Right atrium auricular region (tissue), 2 donors: ENCODE results near the gene MTHFD2L. TPM values are rescaled to one million over a fixed set of nuclear protein-coding genes. Genes with fewer than 3 reads are reported as not detected.

Experiments used
- DNase-seq: peaks from one replicate; pipeline ENCODE4 v3.0.0-alpha.2; 2019; ENCODE audit warnings: low spot score
- H3K27ac ChIP-seq, 2 donors: fragments of 200-600 bp; sonication (generic); 1 replicate in 1 of 2; 2 replicates in 1 of 2; pipeline ENCODE4 v1.5.1; 2016 to 2019
- H3K27me3 ChIP-seq, 2 donors: fragments of 200-600 bp; sonication (generic); one replicate each; pipeline versions ENCODE4 v1.5.1 to v1.6.0; 2017 to 2019
- H3K36me3 ChIP-seq: fragments of 200-600 bp; sonication (generic); one replicate; pipeline ENCODE4 v1.5.1; 2016
- H3K4me1 ChIP-seq, 2 donors: fragments of 200-600 bp; sonication (generic); one replicate each; pipeline versions ENCODE4 v1.5.1 to v1.6.0; 2017 to 2019
- H3K4me3 ChIP-seq, 2 donors: fragments of 200-600 bp; sonication (generic); 1 replicate in 1 of 2; 2 replicates in 1 of 2; pipeline ENCODE4 v1.5.1; 2017 to 2019; ENCODE audit warnings: mild to moderate bottlenecking in 1 of 2, moderate library complexity in 1 of 2
- H3K9me3 ChIP-seq, 2 donors: fragments of 200-600 bp; sonication (generic); one replicate each; pipeline ENCODE4 v1.5.1; 2019
- CTCF ChIP-seq, 2 donors: fragments of 200-600 bp; sonication (generic); IDR thresholded peaks; one replicate each; pipeline ENCODE4 v1.5.1; 2019; ENCODE audit warnings: antibody characterized with exemption in 2 of 2
- total RNA-seq, 2 donors: library from RNA; depleted of rRNA; stranded (reverse); fragments of >200 nt; gene quantifications; one replicate each; pipeline ENCODE4 v1.1.0, GENCODE V29; 2016

The MTHFD2L gene
- total RNA-seq, 2 donors from 2014 or later = 8.3 to 11.5 TPM

- Histone ChIP-seq H3K36me3 (no peaks in the 10 kb centered on the region), H3K9me3 (no peaks in the 10 kb centered on the region), H3K4me3 (no peak overlapping the region), H3K27ac (no peak overlapping the region), H3K4me1 (no peaks in the 10 kb centered on the region), H3K27me3 (no peaks in the 10 kb centered on the region)
- no peak for TF ChIP-seq CTCF (IDR thresholded peaks at IDR 0.05)
- no peak for DNase-seq
Observed at GRCh38 chr4:74328501-74328900, 170.6 kb downstream of the MTHFD2L start.

GRCh38 chr4:74329307-74329706 lies 171.4 kb downstream of the MTHFD2L start:
- DNase-seq = no peak
- no peak overlapping the region for H3K27ac ChIP-seq
- H3K27me3 ChIP-seq = no peaks in the 10 kb centered on the region
- no peak overlapping the region for H3K4me3 ChIP-seq
- no peak for TF ChIP-seq CTCF (IDR thresholded peaks at IDR 0.05)
- H3K36me3 ChIP-seq = no peaks in the 10 kb centered on the region
- H3K9me3 ChIP-seq = no peaks in the 10 kb centered on the region
- no peaks in the 10 kb centered on the region for H3K4me1 ChIP-seq

GRCh38 chr4:74330295-74330750 lies 172.4 kb downstream of the MTHFD2L start:
- H3K27me3 ChIP-seq = no peaks in the 10 kb centered on the region
- H3K36me3 ChIP-seq = no peaks in the 10 kb centered on the region
- H3K4me1 ChIP-seq = no peaks in the 10 kb centered on the region
- H3K27ac ChIP-seq = no peak overlapping the region
- no peak overlapping the region for H3K4me3 ChIP-seq
- no peak for TF ChIP-seq CTCF (IDR thresholded peaks at IDR 0.05)
- H3K9me3 ChIP-seq = no peaks in the 10 kb centered on the region
- DNase-seq = no peak

DNA sequence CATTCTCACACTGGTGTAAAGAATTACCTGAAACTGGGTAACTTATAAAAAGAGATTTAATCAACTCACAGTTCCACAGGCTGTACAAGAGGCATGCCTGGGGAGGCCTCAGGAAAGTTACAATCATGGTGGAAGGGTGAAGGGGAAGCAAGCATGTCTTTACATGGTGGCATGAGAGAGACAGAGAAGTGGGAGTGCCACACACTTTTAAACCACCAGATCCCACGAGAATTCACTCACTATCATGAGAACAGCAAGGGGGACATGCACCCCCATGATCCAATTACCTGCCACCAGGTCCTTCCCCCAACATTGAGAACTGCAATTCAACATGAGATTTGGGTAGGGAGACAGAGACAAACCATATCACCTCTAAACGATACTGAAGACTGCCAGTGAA lies 173.3 kb downstream of the MTHFD2L start:
- no peaks in the 10 kb centered on the region for H3K36me3 ChIP-seq
- H3K27me3 ChIP-seq = no peaks in the 10 kb centered on the region
- TF ChIP-seq CTCF (IDR thresholded peaks at IDR 0.05) = no peak
- no peaks in the 10 kb centered on the region for H3K4me1 ChIP-seq
- no peaks in the 10 kb centered on the region for H3K9me3 ChIP-seq
- H3K27ac ChIP-seq = no peak overlapping the region
- H3K4me3 ChIP-seq = no peak overlapping the region
- DNase-seq = no peak

DNA sequence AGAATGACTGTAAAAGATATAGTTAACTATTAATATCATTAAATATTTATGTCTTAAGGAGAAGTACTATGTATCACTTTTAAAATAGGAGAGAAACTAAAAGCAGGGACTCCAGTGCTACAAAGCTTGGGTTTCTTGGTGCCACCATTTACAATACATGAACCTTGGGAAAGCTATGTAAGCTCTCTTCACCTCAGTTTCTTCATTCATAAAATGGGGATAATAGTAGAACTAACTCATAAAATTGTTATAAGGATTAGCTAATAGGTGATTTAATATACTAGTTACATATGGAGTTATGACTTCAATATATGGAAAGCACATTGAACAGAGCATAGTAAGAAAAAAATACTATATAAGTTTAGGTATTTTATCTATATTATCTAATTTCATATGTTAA lies 174.0 kb downstream of the MTHFD2L start:
- no peak for DNase-seq
- no peaks in the 10 kb centered on the region for H3K4me1 ChIP-seq

More for the DNA sequence above, 174.0 kb downstream of the MTHFD2L start:
- TF ChIP-seq CTCF (IDR thresholded peaks at IDR 0.05) = no peak
- Histone ChIP-seq H3K27ac (no peak overlapping the region), H3K4me3 (no peak overlapping the region), H3K9me3 (no peaks in the 10 kb centered on the region), H3K36me3 (no peaks in the 10 kb centered on the region), H3K27me3 (no peaks in the 10 kb centered on the region)
